CD14-positive monocyte (primary cell): ENCODE results near the gene HPSE2. TPM values are rescaled to one million over a fixed set of nuclear protein-coding genes. Genes with fewer than 3 reads are reported as not detected.
A peak's percentile ranks its signal among the peaks of the same experiment; 100 is the strongest.

Source experiments
- DNase-seq, 3 donors: peaks; one replicate each; pipeline ENCODE4 v3.0.0-alpha.2; 2011 to 2022
- H2AFZ ChIP-seq: 2 replicates; pipeline ENCODE4 v1.6.0; 2012; ENCODE audit warnings: mild to moderate bottlenecking, low read depth, low read length, inconsistent platforms; ENCODE audit not compliant: insufficient read depth, poor library complexity, severe bottlenecking
- H3K27ac ChIP-seq, 2 donors: 1 replicate in 1 of 2; 2 replicates in 1 of 2; pipeline ENCODE4 v1.5.1; 2012 to 2013; ENCODE audit warnings: low read length in 2 of 2, control low read depth in 1 of 2, inconsistent platforms in 1 of 2, low read depth in 1 of 2, mild to moderate bottlenecking in 1 of 2
- H3K27me3 ChIP-seq, 2 donors: one replicate each; pipeline versions ENCODE4 v1.6.0 to v1.6.1; 2011 to 2013; ENCODE audit warnings: low read length in 2 of 2; ENCODE audit not compliant: control insufficient read depth in 2 of 2, insufficient read depth in 2 of 2
- H3K36me3 ChIP-seq, 2 donors: replicated peaks in 1 of 2; 1 replicate in 1 of 2; 2 replicates in 1 of 2; pipeline versions ENCODE4 v1.5.1 to v1.6.1; 2012 to 2013; ENCODE audit warnings: low read length in 2 of 2, control low read depth in 1 of 2, inconsistent platforms in 1 of 2, mild to moderate bottlenecking in 1 of 2; ENCODE audit not compliant: insufficient read depth in 2 of 2, control insufficient read depth in 1 of 2
- H3K4me1 ChIP-seq, 2 donors: 1 replicate in 1 of 2; 2 replicates in 1 of 2; pipeline versions ENCODE4 v1.5.1 to v1.6.1; 2012 to 2013; ENCODE audit warnings: low read length in 2 of 2, control low read depth in 1 of 2, inconsistent platforms in 1 of 2, mild to moderate bottlenecking in 1 of 2, moderate library complexity in 1 of 2; ENCODE audit not compliant: insufficient read depth in 2 of 2, control insufficient read depth in 1 of 2
- H3K4me2 ChIP-seq: replicated peaks from 2 replicates; pipeline ENCODE3; 2012; ENCODE audit warnings: low read length, moderate library complexity, mild to moderate bottlenecking; ENCODE audit not compliant: poor library complexity, severe bottlenecking; ENCODE audit errors: extremely low read depth
- H3K4me3 ChIP-seq, 3 experiments: fragments of 200-600 bp in 1 of 3; sonication (generic) in 1 of 3; replicated peaks in 1 of 3; 1 replicate in 2 of 3; 2 replicates in 1 of 3; pipeline ENCODE4 v1.5.1; 2011 to 2013; ENCODE audit warnings: low read length in 3 of 3, mild to moderate bottlenecking in 3 of 3, control low read depth in 2 of 3, low read depth in 2 of 3, inconsistent platforms in 1 of 3, moderate library complexity in 1 of 3
- H3K79me2 ChIP-seq: 2 replicates; pipeline ENCODE4 v1.6.0; 2012; ENCODE audit warnings: mild to moderate bottlenecking, control low read depth, inconsistent platforms, low read length, moderate library complexity; ENCODE audit not compliant: insufficient read depth
- H3K9ac ChIP-seq: 2 replicates; pipeline ENCODE4 v1.6.0; 2017; ENCODE audit warnings: low read length, mild to moderate bottlenecking; ENCODE audit not compliant: insufficient read depth, poor library complexity, severe bottlenecking
- H3K9me3 ChIP-seq, 2 donors: replicated peaks in 1 of 2; 1 replicate in 1 of 2; 2 replicates in 1 of 2; pipeline versions ENCODE4 v1.5.1 to v1.6.1; 2012 to 2013; ENCODE audit warnings: low read length in 2 of 2, control low read depth in 1 of 2; ENCODE audit not compliant: control insufficient read depth in 1 of 2, insufficient read depth in 1 of 2
- H4K20me1 ChIP-seq: 2 replicates; pipeline ENCODE4 v1.6.0; 2012; ENCODE audit warnings: mild to moderate bottlenecking, low read length, control low read depth, moderate library complexity; ENCODE audit not compliant: insufficient read depth
- H3K27ac Mint-ChIP-seq, 7 donors: one replicate each; pipeline ENCODE4 v1.8.0; 2020; ENCODE audit warnings: mild to moderate bottlenecking in 7 of 7, mixed read lengths in 7 of 7, moderate library complexity in 6 of 7, inconsistent platforms in 2 of 7
- H3K27me3 Mint-ChIP-seq, 3 donors: one replicate each; pipeline ENCODE4 v1.8.0; 2021 to 2022; ENCODE audit warnings: low read depth in 3 of 3, mild to moderate bottlenecking in 3 of 3, mixed read lengths in 3 of 3, moderate library complexity in 3 of 3, inconsistent platforms in 1 of 3
- H3K36me3 Mint-ChIP-seq, 2 donors: one replicate each; pipeline ENCODE4 v1.8.0; 2020; ENCODE audit warnings: mixed read lengths in 2 of 2, inconsistent platforms in 1 of 2, mild to moderate bottlenecking in 1 of 2
- H3K4me1 Mint-ChIP-seq: one replicate; pipeline ENCODE4 v1.8.0; 2020; ENCODE audit warnings: mild to moderate bottlenecking, mixed read lengths
- H3K4me3 Mint-ChIP-seq, 2 donors: one replicate each; pipeline ENCODE4 v1.8.0; 2020; ENCODE audit warnings: mild to moderate bottlenecking in 2 of 2, mixed read lengths in 2 of 2, moderate library complexity in 1 of 2
- H3K9me3 Mint-ChIP-seq, 7 donors: one replicate each; pipeline ENCODE4 v1.8.0; 2020 to 2022; ENCODE audit warnings: mixed read lengths in 7 of 7, mild to moderate bottlenecking in 6 of 7, moderate library complexity in 6 of 7, inconsistent platforms in 2 of 7
- intact Hi-C, 2 donors: fragments of 100-400 bp; cut with micrococcal nuclease; formaldehyde crosslinking; loops; one replicate each; pipeline versions ENCODE4 v1.15.0 to v1.15.1; 2023
- polyA plus RNA-seq, 3 donors: library from polyadenylated mRNA; depleted of rRNA in 1 of 3; unstranded in 2 of 3; stranded (reverse) in 1 of 3; fragments of 300-500 nt in 2 of 3; fragments of >200 nt in 1 of 3; fragmentation: Illumina TruSeq in 2 of 3; gene quantifications; 1 replicate in 2 of 3; 2 replicates in 1 of 3; pipeline ENCODE4 v1.2.3, GENCODE V29; 2012 to 2021
- TF ChIP-seq, protein P1 (sequence below): fragments of 200-600 bp; IDR thresholded peaks from one replicate; pipeline ENCODE4 v1.8.0; 2022; ENCODE audit warnings: antibody characterized with exemption, mild to moderate bottlenecking

HPSE2 gene
- polyA plus RNA-seq, 3 donors = not detected

- Histone ChIP-seq H3K9me3 (peaks cover 6% of the 10 kb centered on the region in 2 donors), H3K36me3 (no peaks in the 10 kb centered on the region), H3K27ac (no peak overlapping the region), H4K20me1 (no peaks in the 10 kb centered on the region), H2AFZ (no peak overlapping the region), H3K4me2 (no peak overlapping the region), H3K4me1 (no peaks in the 10 kb centered on the region), H3K4me3 (no peak overlapping the region), H3K27me3 (no peaks in the 10 kb centered on the region), H3K9ac (no peak overlapping the region), H3K79me2 (no peaks in the 10 kb centered on the region)
- DNase-seq = no peak
- H3K36me3 Mint-ChIP-seq = no peaks in the 10 kb centered on the region
- intact Hi-C loops = loop anchor here in 1 of 2 donors (5.0 kb wide), 1 partner anchor 193 kb away; no protein-coding TSS in a partner anchor
- H3K4me3 Mint-ChIP-seq = no peak overlapping the region
- TF ChIP-seq, protein P1, sequence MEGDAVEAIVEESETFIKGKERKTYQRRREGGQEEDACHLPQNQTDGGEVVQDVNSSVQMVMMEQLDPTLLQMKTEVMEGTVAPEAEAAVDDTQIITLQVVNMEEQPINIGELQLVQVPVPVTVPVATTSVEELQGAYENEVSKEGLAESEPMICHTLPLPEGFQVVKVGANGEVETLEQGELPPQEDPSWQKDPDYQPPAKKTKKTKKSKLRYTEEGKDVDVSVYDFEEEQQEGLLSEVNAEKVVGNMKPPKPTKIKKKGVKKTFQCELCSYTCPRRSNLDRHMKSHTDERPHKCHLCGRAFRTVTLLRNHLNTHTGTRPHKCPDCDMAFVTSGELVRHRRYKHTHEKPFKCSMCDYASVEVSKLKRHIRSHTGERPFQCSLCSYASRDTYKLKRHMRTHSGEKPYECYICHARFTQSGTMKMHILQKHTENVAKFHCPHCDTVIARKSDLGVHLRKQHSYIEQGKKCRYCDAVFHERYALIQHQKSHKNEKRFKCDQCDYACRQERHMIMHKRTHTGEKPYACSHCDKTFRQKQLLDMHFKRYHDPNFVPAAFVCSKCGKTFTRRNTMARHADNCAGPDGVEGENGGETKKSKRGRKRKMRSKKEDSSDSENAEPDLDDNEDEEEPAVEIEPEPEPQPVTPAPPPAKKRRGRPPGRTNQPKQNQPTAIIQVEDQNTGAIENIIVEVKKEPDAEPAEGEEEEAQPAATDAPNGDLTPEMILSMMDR = no peak
- H3K27ac Mint-ChIP-seq = no peak overlapping the region
- H3K9me3 Mint-ChIP-seq = peaks cover 0 to 8% (median 5%) of the 10 kb centered on the region in 7 donors
- peaks cover 4 to 7% (median 5%) of the 10 kb centered on the region in 3 donors for H3K27me3 Mint-ChIP-seq
- peaks cover 3% of the 10 kb centered on the region for H3K4me1 Mint-ChIP-seq
Measured at GRCh38 chr10:98659951-98660350, 575.7 kb downstream of the HPSE2 start.

- Histone ChIP-seq H3K36me3 (no peaks in the 10 kb centered on the region), H3K27me3 (no peaks in the 10 kb centered on the region), H3K27ac (no peak overlapping the region), H4K20me1 (no peaks in the 10 kb centered on the region), H3K4me1 (no peaks in the 10 kb centered on the region), H3K4me2 (no peak overlapping the region), H3K9me3 (no peaks in the 10 kb centered on the region), H3K79me2 (no peaks in the 10 kb centered on the region), H3K4me3 (no peak overlapping the region), H2AFZ (no peak overlapping the region), H3K9ac (no peak overlapping the region)
- no peak overlapping the region for H3K27ac Mint-ChIP-seq
- H3K9me3 Mint-ChIP-seq = no peaks in the 10 kb centered on the region
- TF ChIP-seq, protein P1 = no peak
- peaks cover 4 to 15% (median 13%) of the 10 kb centered on the region in 3 donors for H3K27me3 Mint-ChIP-seq
- intact Hi-C loops = no loop called here
- H3K36me3 Mint-ChIP-seq = no peaks in the 10 kb centered on the region
- DNase-seq = peak in 2 of 3 donors; percentile 2 to 15
- H3K4me3 Mint-ChIP-seq = no peak overlapping the region
- H3K4me1 Mint-ChIP-seq = peaks cover 3% of the 10 kb centered on the region
Measured at GRCh38 chr10:98655492-98655891, 580.2 kb downstream of the HPSE2 start.
